TTC549 (cell line): ENCODE results near the gene DHX16.
"Not testable (repeated sequence)": the region's sequence is repeated elsewhere in the genome, so short reads cannot be mapped to it uniquely, and the experiment has no call there.

ENCODE experiments used
- FAIRE-seq: peaks from 2 replicates; lab custom pipeline; 2012; peaks lifted over from hg19 to GRCh38; lab: Jason Lieb, UNC

The DHX16 gene

DNA sequence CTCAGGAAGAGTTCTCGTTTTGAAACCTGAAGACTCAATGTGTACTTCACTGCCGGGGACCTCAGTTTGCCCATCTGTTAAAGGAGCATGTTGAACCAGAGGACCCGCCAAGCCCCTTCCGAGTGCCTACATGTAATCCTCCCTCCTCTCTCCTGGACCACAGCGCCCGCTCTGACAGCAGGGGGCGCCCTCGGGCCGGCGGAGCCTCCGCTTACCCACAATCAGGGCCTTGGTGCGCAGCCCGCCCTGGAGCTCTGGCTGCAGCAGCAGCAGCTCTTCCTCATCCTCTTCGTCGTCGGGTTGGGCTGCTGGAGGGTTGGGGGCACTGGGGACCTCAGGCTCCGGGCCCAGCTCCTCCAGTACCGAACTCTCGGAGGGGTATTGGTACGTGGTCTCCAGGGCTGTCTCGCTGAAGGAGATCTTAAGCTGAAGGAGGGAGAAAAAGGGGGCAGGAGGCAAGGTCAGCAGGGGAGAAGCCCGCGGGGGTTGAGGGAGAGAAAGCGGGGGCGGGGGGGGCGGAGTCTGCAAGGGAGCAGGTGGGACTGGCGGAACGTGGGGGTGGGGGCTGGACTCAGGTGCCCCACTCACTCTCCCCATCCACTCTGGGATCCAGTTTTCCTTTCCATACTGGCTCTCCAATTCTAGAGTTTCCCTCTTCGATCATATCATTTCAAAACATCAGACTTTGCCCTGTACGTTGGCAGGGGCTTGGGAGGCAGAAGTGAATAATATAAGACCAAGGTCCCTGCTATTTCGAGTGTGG, 6.3 kb upstream of the DHX16 start:
- FAIRE-seq: no peak

DNA sequence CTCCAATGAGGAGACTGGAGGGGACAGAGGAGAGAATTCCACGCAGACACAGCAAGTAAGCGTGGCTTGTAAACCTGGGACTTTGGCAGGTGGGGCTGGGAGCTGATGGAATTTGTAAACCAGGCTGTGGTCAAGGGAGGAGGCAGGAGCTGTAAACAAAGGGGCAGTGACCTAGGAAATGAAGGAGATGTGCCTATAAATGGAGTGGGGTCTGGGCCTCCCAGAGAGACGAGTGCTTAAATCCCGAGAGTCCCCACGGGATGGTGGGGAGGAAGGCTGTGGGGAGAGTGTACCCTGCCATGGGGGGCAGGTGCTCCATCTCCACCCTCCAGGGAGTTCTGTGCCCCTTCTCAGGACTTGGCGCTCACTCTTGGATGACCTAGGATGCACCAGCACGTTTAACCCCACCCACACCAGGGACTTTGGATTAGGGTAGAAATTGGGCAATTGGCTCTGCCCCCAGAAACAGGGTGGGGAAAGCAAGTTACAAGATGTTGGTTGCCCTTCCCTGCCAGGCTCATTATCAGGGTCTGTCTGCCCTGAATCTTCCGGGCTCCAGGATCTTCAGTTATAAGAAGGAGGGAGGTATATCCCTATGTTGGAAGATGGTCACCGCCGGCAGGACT, 4.0 kb upstream of the DHX16 start:
- no peak for FAIRE-seq

DNA sequence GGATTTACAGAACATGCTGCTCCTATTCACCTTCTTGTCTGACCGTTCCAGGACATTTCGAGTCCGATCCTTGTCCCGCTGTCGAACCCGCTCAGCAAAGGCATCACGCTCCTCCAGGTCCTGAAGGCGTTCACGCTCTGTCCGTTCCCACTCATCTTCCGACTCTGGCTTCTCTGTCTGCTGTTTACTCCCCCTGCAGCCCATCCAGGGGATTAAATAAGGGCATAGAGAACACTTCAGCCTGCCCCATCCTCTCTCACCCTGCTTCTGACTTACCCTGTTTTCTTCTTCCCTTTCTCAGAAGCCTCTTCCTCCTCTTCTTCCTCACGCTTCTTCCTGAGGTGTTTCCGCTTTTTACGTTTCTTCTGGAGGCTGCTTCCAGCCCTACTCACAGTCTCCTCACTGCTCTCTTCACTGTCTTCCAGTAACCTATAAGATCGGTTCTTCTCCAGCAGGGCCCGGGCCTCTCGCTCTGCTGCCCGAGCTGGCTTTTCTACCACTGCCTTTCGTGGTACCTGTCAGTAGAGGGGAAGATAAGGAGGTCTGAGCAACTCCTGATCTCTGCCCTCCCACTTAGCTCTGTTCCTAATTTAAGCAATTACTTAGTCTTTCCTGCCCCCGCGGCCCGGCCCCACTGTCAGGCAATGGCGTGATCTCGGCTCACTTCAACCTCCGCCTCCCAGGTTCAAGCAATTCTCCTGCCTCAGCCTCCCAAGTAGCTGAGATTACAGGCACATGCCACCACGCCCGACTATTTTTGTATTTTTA, 1.9 kb downstream of the DHX16 start:
- no peak for FAIRE-seq

DNA sequence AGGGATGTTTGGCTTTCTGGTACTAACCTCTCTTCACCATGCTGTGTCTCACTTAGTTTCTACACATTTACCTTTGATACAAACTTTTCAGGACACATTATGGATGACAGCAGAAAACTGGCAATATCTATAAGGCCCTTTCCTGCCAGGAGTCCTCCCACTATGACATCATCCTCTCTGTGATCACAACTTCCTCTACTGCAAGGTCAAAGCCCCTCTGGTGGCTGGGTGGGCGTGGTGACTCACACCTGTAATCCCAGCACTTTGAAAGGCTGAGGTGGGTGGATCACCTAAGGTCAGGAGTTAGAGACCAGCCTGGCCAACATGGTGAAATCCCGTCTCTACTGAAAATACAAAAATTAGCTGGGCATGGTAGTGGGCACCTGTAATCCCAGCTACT, 6.5 kb downstream of the DHX16 start:
- not testable (repeated sequence) for FAIRE-seq

DNA sequence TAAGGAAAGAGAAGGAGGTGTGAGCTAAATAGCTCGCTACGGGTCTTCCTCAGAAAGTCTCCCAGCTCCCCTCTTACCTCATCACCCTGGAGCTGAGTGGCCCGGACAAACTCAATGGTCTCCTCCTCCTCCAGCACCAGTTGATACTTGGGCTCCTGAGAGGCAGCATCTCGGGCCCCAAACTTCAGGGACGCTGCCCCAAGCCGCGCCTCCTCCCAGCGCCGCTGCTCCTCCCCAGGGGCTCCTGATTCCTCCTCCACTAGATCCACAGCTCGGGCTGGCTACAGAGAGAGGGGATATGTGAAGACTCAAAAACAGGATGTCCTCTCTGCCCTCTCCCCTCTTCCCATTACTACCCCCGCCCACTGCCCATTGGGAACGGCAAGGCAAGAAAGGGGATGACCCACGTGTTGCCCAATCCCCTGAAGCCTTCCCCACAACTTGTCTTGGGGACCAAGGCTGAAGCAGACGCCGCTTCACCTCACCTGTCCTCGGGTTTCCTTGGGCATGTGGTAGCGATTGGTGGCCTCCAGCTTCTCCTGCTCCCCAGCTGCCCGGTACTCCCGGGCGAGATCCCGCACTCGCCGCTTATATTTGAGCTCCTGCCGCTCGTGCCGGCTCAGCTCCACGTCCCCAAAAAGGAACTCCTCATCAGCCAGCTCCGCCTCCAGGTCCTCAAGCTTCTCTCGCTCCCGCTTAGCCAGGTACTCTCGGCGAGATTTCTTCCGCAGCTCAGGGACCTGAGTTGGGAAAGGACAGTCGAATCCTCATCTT, 7.6 kb downstream of the DHX16 start:
- FAIRE-seq: no peak

DNA sequence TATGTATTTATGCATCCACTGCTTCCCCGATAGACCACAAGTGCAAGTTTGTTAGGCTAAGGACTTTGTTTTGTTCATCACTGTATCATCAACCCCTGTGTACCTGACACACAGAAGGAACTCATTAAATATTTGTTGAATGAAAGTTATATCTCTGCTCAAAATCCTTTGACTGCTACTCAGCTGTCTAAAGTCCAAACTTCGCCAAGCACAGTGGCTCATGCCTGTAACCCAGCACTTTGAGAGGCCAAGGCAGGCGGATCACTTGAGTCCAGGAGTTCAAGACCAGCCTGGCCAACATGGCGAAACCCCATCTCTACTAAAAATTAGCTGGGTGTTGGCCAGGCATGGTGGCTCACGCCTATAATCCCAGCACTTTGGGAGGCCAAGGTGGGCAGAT, 14.9 kb downstream of the DHX16 start:
- not testable (repeated sequence) for FAIRE-seq

DNA sequence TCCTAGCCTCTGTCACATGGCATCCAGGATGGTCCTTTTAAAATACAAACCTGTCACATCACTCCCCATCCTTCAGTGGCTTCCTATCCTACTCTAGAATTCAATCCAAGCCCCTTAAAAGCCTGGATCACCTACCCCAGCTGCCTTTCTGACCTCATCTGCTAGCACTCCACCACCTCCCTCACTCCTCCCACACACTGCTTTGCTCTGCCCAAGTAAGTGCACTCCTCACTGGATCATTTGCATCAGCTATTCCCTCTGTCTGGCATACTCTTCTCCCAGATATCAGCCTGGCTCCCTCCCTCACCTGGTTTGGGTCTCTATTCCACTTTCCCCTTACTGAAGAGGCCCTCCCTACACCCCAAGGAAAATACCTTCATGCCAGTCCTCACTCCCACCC, 15.4 kb downstream of the DHX16 start:
- no peak for FAIRE-seq

DNA sequence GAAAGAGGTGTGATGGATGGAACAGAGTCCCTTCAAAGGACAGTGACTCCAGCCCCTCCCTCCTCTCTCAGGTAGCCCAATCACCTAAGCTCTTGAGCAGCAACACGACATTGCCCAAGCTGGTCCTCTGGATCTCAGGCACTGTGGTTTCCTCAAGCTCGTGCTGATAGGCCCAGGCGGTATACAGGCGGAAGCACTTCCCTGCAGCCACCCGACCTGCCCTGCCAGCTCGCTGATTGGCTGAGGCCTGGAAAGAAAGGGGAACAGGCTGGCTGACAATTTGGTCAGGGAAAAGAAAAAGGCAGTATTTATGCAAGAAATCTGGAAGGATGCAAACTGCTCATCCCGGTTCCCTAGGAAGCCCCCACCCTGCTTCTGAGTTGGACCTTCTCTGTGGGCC, 16.3 kb downstream of the DHX16 start:
- FAIRE-seq: no peak

DNA sequence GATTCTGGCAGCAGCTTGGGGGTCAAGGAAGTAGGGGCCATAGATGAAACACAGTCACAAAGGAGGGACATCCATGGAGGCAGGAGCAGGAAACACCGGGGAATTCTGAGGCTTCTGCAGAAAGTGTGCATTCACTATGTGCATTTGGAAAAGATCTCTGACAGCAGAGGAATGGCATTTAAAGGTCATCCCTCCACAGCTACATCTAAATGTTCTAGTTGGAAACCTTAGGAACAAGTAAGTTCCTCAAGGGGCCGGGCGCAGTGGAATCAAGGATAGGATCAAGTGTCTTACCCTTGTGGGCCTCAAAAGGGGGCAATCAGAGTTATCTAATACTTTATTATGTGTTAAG, 17.1 kb downstream of the DHX16 start:
- FAIRE-seq: no peak

DNA sequence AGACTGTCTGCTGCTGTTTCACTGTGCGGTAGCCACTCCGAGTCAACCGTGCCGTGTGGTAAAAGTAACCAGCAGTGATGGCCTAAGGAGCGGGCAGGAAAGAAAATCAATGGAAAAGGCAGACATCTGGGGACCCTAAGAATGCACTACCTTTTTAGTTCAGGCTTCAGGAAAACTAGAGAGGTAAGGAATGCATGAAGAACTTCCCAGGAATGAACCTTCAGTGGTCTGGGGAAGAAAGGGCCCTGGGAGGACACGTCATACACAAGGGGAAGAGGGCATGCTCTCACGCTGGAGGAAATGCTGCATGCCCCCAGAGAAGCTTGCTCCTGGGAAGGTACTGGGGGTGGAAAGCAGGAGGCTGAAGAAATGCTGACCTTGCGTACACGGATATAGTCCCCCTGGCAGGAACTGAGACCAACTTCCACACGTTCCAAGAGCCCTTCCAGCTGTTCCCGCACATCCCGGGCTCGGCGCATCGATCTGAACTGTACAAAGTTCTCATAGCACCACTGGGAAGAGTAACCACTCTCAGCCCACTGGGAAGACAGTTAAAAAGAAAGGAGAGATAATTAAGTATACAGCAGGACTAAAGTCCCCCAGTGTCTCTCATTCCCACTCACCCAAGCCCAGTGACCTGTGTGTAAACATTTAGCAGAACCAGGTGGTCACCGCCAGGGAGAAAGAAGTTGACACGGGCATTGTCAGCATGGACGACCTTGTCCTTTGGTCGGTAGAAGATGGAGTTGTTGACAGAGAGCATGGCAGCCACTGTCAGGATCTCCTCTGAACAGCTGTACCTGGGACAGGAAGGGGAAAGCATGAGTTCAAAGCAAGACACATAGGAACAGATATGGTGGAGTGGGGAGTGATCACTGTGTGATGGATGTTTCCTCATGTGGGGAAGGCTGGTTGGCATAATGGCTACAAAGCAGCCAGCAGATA, 17.7 kb downstream of the DHX16 start:
- FAIRE-seq: no peak

DNA sequence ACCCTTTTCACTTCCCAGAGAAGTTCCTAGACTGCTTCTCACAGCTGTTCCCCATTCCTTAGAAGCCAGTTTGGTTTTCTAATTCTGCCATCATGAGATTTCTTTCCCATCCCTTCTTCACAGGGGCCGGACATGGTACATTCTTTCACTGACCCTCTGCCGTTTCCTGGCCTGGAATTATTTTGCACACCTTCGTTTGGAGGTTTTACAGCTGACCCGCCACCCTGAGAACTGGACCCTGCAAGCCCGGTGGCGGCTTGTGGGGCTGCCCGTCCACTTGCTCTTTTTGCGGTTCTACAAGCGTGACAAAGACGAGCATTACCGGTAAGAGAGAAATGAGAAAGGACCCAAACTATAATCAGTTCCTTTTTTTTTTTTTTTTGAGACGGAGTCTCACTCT, 21.7 kb downstream of the DHX16 start:
- no peak for FAIRE-seq

DNA sequence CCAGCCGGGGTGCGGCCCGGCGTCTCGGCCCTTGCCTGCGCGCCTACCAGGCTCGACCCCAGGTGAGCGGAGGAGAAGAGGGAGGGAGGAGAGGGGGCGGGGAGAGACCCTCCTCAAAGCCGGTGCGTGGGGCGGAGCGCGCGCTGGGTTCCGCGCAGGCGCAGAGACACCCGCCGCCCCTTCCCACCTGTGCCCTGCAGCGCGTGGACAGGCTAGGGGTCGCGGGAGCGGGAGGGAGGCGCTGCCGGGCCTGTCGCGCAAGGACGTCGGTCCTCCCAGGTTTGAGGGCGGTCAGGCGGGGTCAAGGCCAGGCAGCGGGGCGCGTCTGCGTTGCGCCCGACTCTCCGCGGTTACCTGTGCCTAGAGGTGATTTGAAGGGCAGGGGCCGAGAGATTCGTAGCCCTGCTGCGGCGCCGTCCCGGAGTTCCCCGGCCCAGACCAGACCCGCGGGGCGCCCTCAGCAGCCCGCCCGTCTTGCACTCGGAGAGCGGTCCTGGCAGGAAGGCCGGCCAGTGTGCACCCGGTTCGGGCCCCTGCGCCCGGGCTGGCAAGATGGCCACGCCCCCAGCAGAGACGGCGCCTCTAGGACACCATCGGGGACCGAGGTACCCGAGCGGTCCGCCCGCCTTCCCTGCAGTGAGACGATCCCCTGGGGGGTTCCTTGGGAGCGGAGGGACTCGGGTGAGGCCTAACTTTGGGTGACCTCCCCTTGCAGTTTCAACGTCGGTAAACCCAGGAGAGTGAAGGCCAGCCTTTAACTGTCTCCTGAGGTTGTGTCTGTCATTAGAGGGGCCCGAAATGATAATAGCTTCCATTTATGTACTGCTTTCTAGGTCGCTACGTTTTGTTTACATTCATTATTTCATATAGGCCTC, 25.3 kb downstream of the DHX16 start:
- no peak for FAIRE-seq

DNA sequence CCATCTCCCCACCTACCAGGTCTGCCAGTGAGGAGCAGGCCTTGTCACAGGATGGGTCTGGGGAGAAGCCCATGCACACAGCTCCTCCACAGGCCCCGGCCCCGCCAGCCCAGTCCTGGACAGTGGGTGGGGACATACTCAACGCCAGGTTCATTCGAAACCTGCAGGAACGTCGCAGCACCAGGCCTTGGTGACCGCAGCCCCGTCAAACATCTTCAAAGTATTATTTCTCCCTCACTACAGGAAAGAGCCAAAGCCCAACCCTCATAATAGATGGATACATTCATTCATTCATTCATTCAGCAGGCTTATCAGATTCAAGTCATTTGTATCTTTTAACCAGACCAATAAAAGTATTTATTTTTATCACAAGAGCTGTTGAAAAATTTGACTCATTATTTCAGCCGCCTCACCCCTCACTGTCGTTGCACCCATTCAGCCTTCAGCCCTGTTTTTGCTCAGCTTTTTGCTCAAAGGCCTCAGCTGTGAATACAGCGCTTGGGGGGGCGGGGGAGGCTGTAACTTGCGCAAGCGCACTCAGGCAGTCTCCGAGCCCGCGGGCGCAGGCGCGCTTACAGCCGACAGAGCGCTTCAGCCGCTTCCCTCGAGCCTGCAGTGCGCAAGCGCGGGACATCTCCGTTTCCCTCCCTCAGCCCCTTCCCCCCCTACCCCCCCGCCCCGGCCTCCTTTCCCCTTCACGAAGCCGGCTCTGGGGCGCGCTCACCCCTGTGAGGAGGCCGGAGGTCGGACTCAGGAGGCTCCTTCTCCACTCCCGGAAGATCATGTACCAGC, 26.2 kb downstream of the DHX16 start, which contains the start of gene C6orf136:
TSS of gene C6orf136 (plus strand) at position 684 of the 792 bp plus-strand sequence. CDS start at position 783, 99 bp downstream.
- no peak for FAIRE-seq

DNA sequence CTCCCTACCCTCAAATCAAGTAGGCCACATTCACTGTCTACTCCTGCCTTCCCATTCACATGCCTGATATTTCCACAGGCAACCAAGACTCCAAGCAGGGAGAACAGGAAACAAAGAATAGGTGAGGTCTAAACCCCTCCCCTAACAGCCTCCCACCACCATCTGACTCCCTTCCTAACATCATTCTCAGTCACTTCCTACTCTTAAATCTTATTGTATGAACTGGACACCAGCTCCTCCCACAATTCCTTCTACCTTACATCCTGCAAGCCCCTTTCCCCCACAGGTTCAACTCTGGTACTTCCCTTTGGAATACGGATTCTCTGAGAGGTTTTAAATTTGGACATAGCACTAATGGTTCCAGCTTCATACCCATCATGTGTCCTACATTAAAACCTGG, 26.8 kb downstream of the DHX16 start:
- FAIRE-seq: no peak

DNA sequence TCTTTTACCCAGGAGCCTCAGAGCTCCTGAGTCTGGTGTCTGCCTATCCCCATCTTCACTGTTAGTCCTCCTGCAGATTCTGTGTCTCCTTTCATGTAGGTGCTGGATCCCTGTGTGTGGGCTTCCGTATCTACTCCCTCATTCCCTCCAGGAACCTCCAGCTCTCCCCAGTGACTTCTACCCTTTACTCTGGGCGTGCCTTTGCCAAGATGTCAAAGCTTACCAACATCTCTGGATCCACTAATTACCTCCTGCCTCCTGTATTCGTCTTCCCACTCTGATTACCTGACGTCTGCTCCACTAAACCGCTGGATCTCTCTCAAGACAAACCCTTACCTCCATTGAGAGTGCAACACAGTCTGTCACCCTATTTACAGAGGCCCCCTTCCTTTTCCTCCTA, 28.0 kb downstream of the DHX16 start:
- FAIRE-seq: no peak

DNA sequence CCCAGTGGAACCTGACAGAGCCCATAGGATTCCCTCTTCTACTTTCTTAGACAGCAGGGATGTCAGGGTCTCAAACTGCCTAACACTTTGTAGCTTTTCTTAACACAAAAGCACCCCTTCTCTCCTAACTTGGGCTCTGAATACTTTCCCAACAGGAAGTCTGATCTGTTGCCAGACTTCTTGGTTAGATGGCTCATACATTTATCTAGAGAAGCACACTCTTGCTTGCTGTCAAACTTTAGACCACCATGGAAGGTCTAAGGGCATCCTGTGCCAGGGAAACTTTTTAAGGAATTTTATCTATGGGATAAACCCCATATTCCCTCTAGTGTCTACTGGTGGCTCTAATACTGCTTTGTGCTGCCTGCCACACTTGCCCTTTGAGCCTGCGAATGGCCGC, 29.1 kb downstream of the DHX16 start:
- no peak for FAIRE-seq

DNA sequence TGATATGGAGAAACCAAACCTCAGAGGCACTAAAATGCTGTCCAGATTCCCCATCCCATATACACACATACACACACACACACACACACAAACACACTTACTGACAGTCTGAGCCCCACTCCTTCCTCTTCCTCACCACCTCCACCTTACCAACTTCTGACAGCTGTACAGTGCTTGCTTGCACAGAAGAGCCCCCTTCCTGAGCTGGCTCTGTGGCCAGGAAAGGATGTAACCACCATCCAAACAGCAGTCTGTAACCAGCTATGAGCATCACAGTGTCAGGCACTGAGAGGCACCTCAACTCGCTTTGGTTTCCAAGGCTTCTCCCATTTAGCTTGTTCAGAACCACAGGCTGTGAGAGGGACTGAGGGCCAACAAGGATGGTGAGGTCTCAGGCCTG, 31.8 kb downstream of the DHX16 start:
- FAIRE-seq: no peak

DNA sequence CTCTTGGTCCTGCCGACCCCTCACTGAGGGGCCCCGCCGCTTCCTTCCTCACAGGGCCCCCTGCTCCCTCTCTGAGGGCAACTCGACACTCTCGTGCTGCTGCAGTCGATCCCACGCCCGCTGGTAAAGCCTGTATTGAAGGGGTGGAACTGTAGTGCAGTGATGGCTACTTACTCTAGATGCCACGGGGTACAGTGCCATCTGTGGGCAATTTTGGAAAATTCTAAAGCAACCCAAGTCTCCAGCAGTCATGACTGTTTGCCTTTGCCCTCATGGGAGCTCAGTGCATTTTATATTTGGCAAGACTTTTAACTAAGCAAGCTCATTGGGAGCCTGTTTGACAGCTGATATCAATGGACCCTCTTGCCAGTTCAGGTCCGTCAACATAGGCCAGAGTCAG, 32.3 kb downstream of the DHX16 start:
- no peak for FAIRE-seq

DNA sequence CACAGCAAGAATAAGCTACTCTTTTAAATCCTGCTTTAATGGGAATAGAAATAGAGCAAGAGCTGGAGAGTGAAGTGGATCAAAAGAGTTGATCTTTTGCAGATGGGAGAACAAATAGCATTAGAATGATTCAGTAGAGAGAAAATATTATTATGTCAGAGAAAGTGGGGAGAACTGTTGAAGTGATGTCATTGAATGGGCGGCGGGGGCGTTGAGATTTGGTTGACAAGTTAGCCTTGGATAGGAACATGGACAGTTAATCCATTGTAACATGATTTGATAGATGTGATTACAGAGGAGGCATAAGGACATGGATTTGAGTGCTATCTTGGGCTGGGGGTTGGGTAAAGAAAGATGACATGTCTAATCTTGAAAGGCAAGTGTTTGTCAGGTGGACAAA, 37.0 kb downstream of the DHX16 start:
- FAIRE-seq: no peak
